ENCODE results near the gene RBFOX1. TPM values are rescaled to one million over a fixed set of nuclear protein-coding genes. Genes with fewer than 3 reads are reported as not detected.

RBFOX1 gene
- total RNA-seq, 1 donor from 2014 or later: 0.69 TPM

GRCh38 chr16:7742626-7743025, 410.0 kb downstream of the RBFOX1 start:
- H3K9me3 Mint-ChIP-seq (ENCODE audit: unreplicated experiment): peaks cover 5% of the 10 kb centered on the region
- no peaks in the 10 kb centered on the region for H3K36me3 Mint-ChIP-seq (ENCODE audit: low read depth, unreplicated experiment)
- TF ChIP-seq CTCF (IDR thresholded peaks at IDR 0.05; ENCODE audit: unreplicated experiment): no peak
- H3K27ac Mint-ChIP-seq (ENCODE audit: unreplicated experiment): no peak overlapping the region
- H3K4me1 Mint-ChIP-seq (ENCODE audit: unreplicated experiment): no peaks in the 10 kb centered on the region
- no peak for DNase-seq (ENCODE audit: low spot score)
- H3K27me3 Mint-ChIP-seq (ENCODE audit: unreplicated experiment): peaks cover 1% of the 10 kb centered on the region
- no peak overlapping the region for H3K4me3 Mint-ChIP-seq (ENCODE audit: unreplicated experiment)

GRCh38 chr16:7744546-7745264, 412.1 kb downstream of the RBFOX1 start:
- H3K27ac Mint-ChIP-seq (ENCODE audit: unreplicated experiment): no peak overlapping the region
- no peak for TF ChIP-seq CTCF (IDR thresholded peaks at IDR 0.05; ENCODE audit: unreplicated experiment)
- H3K27me3 Mint-ChIP-seq (ENCODE audit: unreplicated experiment): peaks cover 1% of the 10 kb centered on the region
- H3K9me3 Mint-ChIP-seq (ENCODE audit: unreplicated experiment): no peaks in the 10 kb centered on the region
- no peaks in the 10 kb centered on the region for H3K4me1 Mint-ChIP-seq (ENCODE audit: unreplicated experiment)
- no peak overlapping the region for H3K4me3 Mint-ChIP-seq (ENCODE audit: unreplicated experiment)
- DNase-seq (ENCODE audit: low spot score): no peak
- H3K36me3 Mint-ChIP-seq (ENCODE audit: low read depth, unreplicated experiment): no peaks in the 10 kb centered on the region

- no peaks in the 10 kb centered on the region for H3K9me3 Mint-ChIP-seq (ENCODE audit: unreplicated experiment)
- no peak overlapping the region for H3K4me3 Mint-ChIP-seq (ENCODE audit: unreplicated experiment)
- H3K27me3 Mint-ChIP-seq (ENCODE audit: unreplicated experiment): peaks cover 1% of the 10 kb centered on the region
- DNase-seq (ENCODE audit: low spot score): no peak
- TF ChIP-seq CTCF (IDR thresholded peaks at IDR 0.05; ENCODE audit: unreplicated experiment): no peak
- H3K27ac Mint-ChIP-seq (ENCODE audit: unreplicated experiment): no peak overlapping the region
- no peaks in the 10 kb centered on the region for H3K36me3 Mint-ChIP-seq (ENCODE audit: low read depth, unreplicated experiment)
- H3K4me1 Mint-ChIP-seq (ENCODE audit: unreplicated experiment): no peaks in the 10 kb centered on the region
These were observed 412.6 kb downstream of the RBFOX1 start for GRCh38 chr16:7745276-7745675.

- Mint-ChIP-seq H3K27me3 (ENCODE audit: unreplicated experiment) (peaks cover 1% of the 10 kb centered on the region), H3K27ac (ENCODE audit: unreplicated experiment) (no peak overlapping the region), H3K4me3 (ENCODE audit: unreplicated experiment) (no peak overlapping the region), H3K36me3 (ENCODE audit: low read depth, unreplicated experiment) (no peaks in the 10 kb centered on the region), H3K4me1 (ENCODE audit: unreplicated experiment) (no peaks in the 10 kb centered on the region), H3K9me3 (ENCODE audit: unreplicated experiment) (no peaks in the 10 kb centered on the region)
- DNase-seq (ENCODE audit: low spot score): no peak
- TF ChIP-seq CTCF (IDR thresholded peaks at IDR 0.05; ENCODE audit: unreplicated experiment): no peak
These were observed 414.3 kb downstream of the RBFOX1 start for GRCh38 chr16:7746941-7747340.

GRCh38 chr16:7748522-7748921, 415.9 kb downstream of the RBFOX1 start:
- no peak overlapping the region for H3K27ac Mint-ChIP-seq (ENCODE audit: unreplicated experiment)
- no peak for DNase-seq (ENCODE audit: low spot score)
- no peaks in the 10 kb centered on the region for H3K9me3 Mint-ChIP-seq (ENCODE audit: unreplicated experiment)
- no peaks in the 10 kb centered on the region for H3K36me3 Mint-ChIP-seq (ENCODE audit: low read depth, unreplicated experiment)
- peaks cover 1% of the 10 kb centered on the region for H3K27me3 Mint-ChIP-seq (ENCODE audit: unreplicated experiment)
- H3K4me1 Mint-ChIP-seq (ENCODE audit: unreplicated experiment): no peaks in the 10 kb centered on the region
- TF ChIP-seq CTCF (IDR thresholded peaks at IDR 0.05; ENCODE audit: unreplicated experiment): no peak
- no peak overlapping the region for H3K4me3 Mint-ChIP-seq (ENCODE audit: unreplicated experiment)

Data from endothelial cell (in vitro differentiated cells).